IMR-90 (cell line): Measurements from ENCODE around the gene FADS2. TPM values are rescaled to one million over a fixed set of nuclear protein-coding genes. Genes with fewer than 3 reads are reported as not detected.

Experiments
- ATAC-seq: fragments of 200-7000 bp; cut with Tn5 transposase; 2 replicates; pipeline ENCODE4 v1.9.1; 2020; ENCODE audit warnings: low read depth, mild to moderate bottlenecking, moderate library complexity
- BruUV-seq: library from RNA; stranded (reverse); fragments of 400-500 nt; replicated peaks from 2 replicates; lab custom pipeline; 2021; lab: Mats Ljungman, UMichigan
- CTCF ChIA-PET: fragments of 300-600 bp; formaldehyde crosslinking; extraction: SDS; loops from one replicate; lab custom pipeline; 2021; ENCODE audit warnings: antibody characterized with exemption; lab: Yijun Ruan, JAX
- POLR2A ChIA-PET: fragments of 300-600 bp; sonication (Branson Sonifier 250); formaldehyde crosslinking; loops from one replicate; lab custom pipeline; 2022; ENCODE audit warnings: antibody characterized with exemption; ENCODE audit not compliant: unreplicated experiment; lab: Charles Lee
- DNase-seq: peaks from one replicate; pipeline ENCODE4 v3.0.0; 2013
- H2AFZ ChIP-seq: replicated peaks from 2 replicates; pipeline ENCODE3; 2013; ENCODE audit warnings: low read length, mild to moderate bottlenecking; ENCODE audit not compliant: poor library complexity
- H2AK5ac ChIP-seq: 2 replicates; pipeline ENCODE4 v1.6.1; 2013; ENCODE audit warnings: low read depth, low read length, inconsistent platforms
- H2AK9ac ChIP-seq: replicated peaks from 2 replicates; pipeline ENCODE3; 2013; ENCODE audit warnings: mild to moderate bottlenecking, low read depth, low read length, moderate library complexity; ENCODE audit not compliant: poor library complexity
- H2BK120ac ChIP-seq: 2 replicates; pipeline ENCODE4 v1.6.1; 2013; ENCODE audit warnings: low read depth, low read length, inconsistent platforms
- H2BK15ac ChIP-seq: 3 replicates; pipeline ENCODE4 v1.6.1; 2013; ENCODE audit warnings: low read depth, low read length, inconsistent platforms
- H2BK20ac ChIP-seq: 2 replicates; pipeline ENCODE4 v1.6.1; 2013; ENCODE audit warnings: low read depth, mild to moderate bottlenecking, inconsistent platforms, low read length, moderate library complexity
- H2BK5ac ChIP-seq: 2 replicates; pipeline ENCODE4 v1.6.1; 2013; ENCODE audit warnings: mild to moderate bottlenecking, low read depth, low read length, inconsistent platforms; ENCODE audit not compliant: poor library complexity, severe bottlenecking
- H3K14ac ChIP-seq: replicated peaks from 2 replicates; pipeline ENCODE4 v1.6.1; 2013; ENCODE audit warnings: low read depth, low read length, inconsistent platforms
- H3K18ac ChIP-seq: 2 replicates; pipeline ENCODE4 v1.6.1; 2013; ENCODE audit warnings: low read depth, low read length, control low read depth
- H3K23ac ChIP-seq: 2 replicates; pipeline ENCODE4 v1.6.1; 2013; ENCODE audit warnings: low read depth, low read length, inconsistent platforms
- H3K27ac ChIP-seq: 2 replicates; pipeline ENCODE4 v1.5.1; 2013; ENCODE audit warnings: mild to moderate bottlenecking, control low read depth, low read length; ENCODE audit not compliant: insufficient read depth
- H3K27me3 ChIP-seq: 2 replicates; pipeline ENCODE4 v1.6.1; 2013; ENCODE audit warnings: low read length; ENCODE audit not compliant: control insufficient read depth, insufficient read depth
- H3K36me3 ChIP-seq: 2 replicates; pipeline ENCODE4 v1.6.1; 2013; ENCODE audit warnings: low read length, mixed read lengths; ENCODE audit not compliant: control insufficient read depth, insufficient read depth
- H3K4ac ChIP-seq: 2 replicates; pipeline ENCODE4 v1.6.1; 2013; ENCODE audit warnings: low read depth, low read length, inconsistent platforms
- H3K4me1 ChIP-seq: 2 replicates; pipeline ENCODE4 v1.6.1; 2013; ENCODE audit warnings: low read length, mixed read lengths; ENCODE audit not compliant: control insufficient read depth, insufficient read depth
- H3K4me2 ChIP-seq: 2 replicates; pipeline ENCODE4 v1.6.1; 2013; ENCODE audit warnings: low read depth, mild to moderate bottlenecking, control low read depth, low read length, moderate library complexity
- H3K4me3 ChIP-seq: 2 replicates; pipeline ENCODE4 v1.5.1; 2013; ENCODE audit warnings: low read depth, mild to moderate bottlenecking, control low read depth, low read length, moderate library complexity; ENCODE audit not compliant: insufficient read depth
- H3K56ac ChIP-seq: 2 replicates; pipeline ENCODE4 v1.6.1; 2013; ENCODE audit warnings: low read length, inconsistent platforms; ENCODE audit not compliant: insufficient read depth; ENCODE audit errors: extremely low read depth
- H3K79me1 ChIP-seq, 2 experiments: 2 replicates each; pipeline ENCODE4 v1.6.1; 2013; ENCODE audit warnings: low read length in 2 of 2, inconsistent platforms in 1 of 2, low read depth in 1 of 2
- H3K9ac ChIP-seq: 2 replicates; pipeline ENCODE4 v1.6.1; 2013; ENCODE audit warnings: low read depth, low read length, control low read depth
- H3K9me1 ChIP-seq: 2 replicates; pipeline ENCODE4 v1.6.1; 2013; ENCODE audit warnings: low read length, inconsistent platforms; ENCODE audit not compliant: insufficient read depth
- H3K9me3 ChIP-seq: 2 replicates; pipeline ENCODE4 v1.6.1; 2013; ENCODE audit warnings: low read length; ENCODE audit not compliant: control insufficient read depth, insufficient read depth
- H4K20me1 ChIP-seq: 2 replicates; pipeline ENCODE4 v1.6.1; 2013; ENCODE audit warnings: low read length, inconsistent platforms; ENCODE audit not compliant: insufficient read depth
- H4K5ac ChIP-seq: 2 replicates; pipeline ENCODE4 v1.6.1; 2013; ENCODE audit warnings: mild to moderate bottlenecking, low read depth, low read length, control low read depth
- H4K8ac ChIP-seq, 2 experiments: 2 replicates each; pipeline ENCODE4 v1.6.1; 2013; ENCODE audit warnings: low read depth in 2 of 2, low read length in 2 of 2, control low read depth in 1 of 2, inconsistent platforms in 1 of 2
- H4K91ac ChIP-seq: 2 replicates; pipeline ENCODE4 v1.6.1; 2013; ENCODE audit warnings: low read depth, low read length, inconsistent platforms; ENCODE audit not compliant: insufficient read depth
- BHLHE40 ChIP-seq: fragments of 150-350 bp; IDR thresholded peaks from 2 replicates; pipeline ENCODE4 v1.6.1; 2016; ENCODE audit warnings: mild to moderate bottlenecking, low read depth, low read length
- CTCF ChIP-seq: conservative IDR thresholded peaks from 2 replicates; pipeline ENCODE4 v1.5.1; 2012; ENCODE audit warnings: mild to moderate bottlenecking, low read depth, low read length, improper control_type of control experiment
- ELK1 ChIP-seq: fragments of 150-350 bp; IDR thresholded peaks from 2 replicates; pipeline ENCODE4 v1.6.1; 2016; ENCODE audit warnings: low read depth, mild to moderate bottlenecking, low read length, moderate library complexity, borderline replicate concordance
- MXI1 ChIP-seq: IDR thresholded peaks from 2 replicates; pipeline ENCODE4 v1.6.1; 2012; ENCODE audit warnings: low read depth, mild to moderate bottlenecking, low read length, moderate library complexity, borderline replicate concordance
- NFE2L2 ChIP-seq: fragments of 150-350 bp; IDR thresholded peaks from 2 replicates; pipeline ENCODE4 v1.6.1; 2016; ENCODE audit warnings: low read depth, mild to moderate bottlenecking, low read length
- POLR2A ChIP-seq: IDR thresholded peaks from 2 replicates; pipeline ENCODE4 v1.6.1; 2012; ENCODE audit warnings: mild to moderate bottlenecking, low read depth, low read length
- RAD21 ChIP-seq: IDR thresholded peaks from 2 replicates; pipeline ENCODE4 v1.6.1; 2012; ENCODE audit warnings: low read length, improper control_type of control experiment
- WGBS, 2 experiments: methylation state at CpG; one replicate each; pipeline versions ENCODE4 v1.1.5 to v1.1.7; 2013; ENCODE audit warnings: missing lambda C conversion rate in 2 of 2; ENCODE audit not compliant: insufficient read length in 1 of 2; ENCODE audit errors: extremely low coverage in 2 of 2; 5-methylcytosine and 5-hydroxymethylcytosine counted together
- dilution Hi-C: fragments of 300-500 bp; cut with HindIII; formaldehyde crosslinking; loops from one replicate; pipeline ENCODE4 v1.14.3; 2018; ENCODE audit warnings: low sequenced_read_pairs; ENCODE audit not compliant: unreplicated experiment
- in situ Hi-C: fragments of 300-500 bp; cut with MboI; formaldehyde crosslinking; loops from 3 replicates; pipeline ENCODE4 v1.14.3; 2019; ENCODE audit warnings: low sequenced_read_pairs, inconsistent platforms, mixed read lengths
- intact Hi-C: fragments of 100-400 bp; cut with micrococcal nuclease; formaldehyde crosslinking; loops from 2 replicates; pipeline ENCODE4 v1.10.0; 2022
- polyA plus RNA-seq, 3 experiments: library from polyadenylated mRNA; depleted of rRNA; stranded (reverse); fragments of >200 nt; gene quantifications; 2 replicates each; pipeline ENCODE4 v1.2.3, GENCODE V29; 2012; ENCODE audit warnings: low replicate concordance in 1 of 3
- total RNA-seq: library from RNA; depleted of rRNA; stranded (reverse); fragments of >200 nt; gene quantifications from 2 replicates; pipeline ENCODE4 v1.2.3, GENCODE V29; 2012

FADS2 gene
- total and polyA plus RNA-seq, 2 of the 4 experiments (the other 2 are of a cell fraction) = 33.3 to 88.4 TPM

GRCh38 chr11:61782299-61782698 lies 45.8 kb upstream of the FADS2 start:
- dilution Hi-C loops = no loop called here
- Histone ChIP-seq H2BK120ac (no peak overlapping the region), H4K8ac (no peak overlapping the region), H3K4me3 (no peak overlapping the region), H3K9ac (no peak overlapping the region), H4K91ac (no peak overlapping the region), H4K5ac (no peak overlapping the region), H3K4me1 (peaks cover 3% of the 10 kb centered on the region; the same call in 1 of the 2 replicates), H2BK20ac (no peak overlapping the region), H3K9me1 (no peaks in the 10 kb centered on the region; the same call in 1 of the 2 replicates), H3K27me3 (no peaks in the 10 kb centered on the region), H3K27ac (no peak overlapping the region), H3K9me3 (no peaks in the 10 kb centered on the region), H2AK5ac (no peak overlapping the region), H3K4ac (no peak overlapping the region), H3K4me2 (no peak overlapping the region), H2BK5ac (no peak overlapping the region), H2AK9ac (no peak overlapping the region), H3K18ac (no peak overlapping the region), H3K79me1 (no peaks in the 10 kb centered on the region), H4K20me1 (peaks cover 5% of the 10 kb centered on the region; the same call in 1 of the 2 replicates), H3K23ac (no peak overlapping the region), H2BK15ac (no peak overlapping the region), H3K36me3 (peaks cover 34% of the 10 kb centered on the region), H3K56ac (no peak overlapping the region), H2AFZ (no peak overlapping the region), H3K14ac (no peak overlapping the region)
- in situ Hi-C loops = no loop called here
- ATAC-seq = no peak
- POLR2A ChIA-PET = no interaction called here
- CTCF ChIA-PET = interaction anchor here (1.2 kb wide), 1 partner anchor 15 kb away, joined by 5 read pairs; no protein-coding TSS in a partner anchor
- BruUV-seq = no TSS peak
- no peak for TF ChIP-seq MXI1
- no peak for TF ChIP-seq BHLHE40
- no peak for TF ChIP-seq ELK1
- TF ChIP-seq CTCF = no peak
- TF ChIP-seq POLR2A = no peak
- no peak for TF ChIP-seq RAD21
- no peak for TF ChIP-seq NFE2L2
- no peak for DNase-seq
- intact Hi-C loops = no loop called here
- 80% methylated on average over 1 of the region's 3 CpGs; no CpG with 5 or more reads in 1 of the 2 experiments for WGBS, 2 experiments
